Activated CD4-positive, alpha-beta T cell treated with anti-CD3 and anti-CD28 coated beads for 36 hours (primary cell): ENCODE measurements around the gene MYCN. TPM values are rescaled to one million over a fixed set of nuclear protein-coding genes. Genes with fewer than 3 reads are reported as not detected.

Experiments used
- ATAC-seq: fragments of 200-7000 bp; cut with Tn5 transposase; one replicate; pipeline ENCODE4 v1.10.0; 2021; ENCODE audit warnings: mild to moderate bottlenecking, moderate library complexity
- CTCF ChIA-PET: fragments of 350-600 bp; sonication (Branson Sonifier 250); formaldehyde crosslinking; loops from one replicate; lab custom pipeline; 2021; ENCODE audit warnings: antibody characterized with exemption; lab: Charles Lee
- POLR2A ChIA-PET: fragments of 350-600 bp; sonication (Branson Sonifier 250); formaldehyde crosslinking; loops from one replicate; lab custom pipeline; 2021; ENCODE audit warnings: antibody characterized with exemption, inconsistent platforms; lab: Charles Lee
- DNase-seq: peaks from one replicate; pipeline ENCODE4 v3.0.0-alpha.2; 2020
- H3K27ac Mint-ChIP-seq: one replicate; pipeline ENCODE4 v1.8.0; 2021; ENCODE audit warnings: mixed read lengths
- H3K27me3 Mint-ChIP-seq: one replicate; pipeline ENCODE4 v1.8.0; 2021; ENCODE audit warnings: mixed read lengths
- H3K36me3 Mint-ChIP-seq: one replicate; pipeline ENCODE4 v1.8.0; 2021; ENCODE audit warnings: low read depth, mixed read lengths
- H3K4me1 Mint-ChIP-seq: one replicate; pipeline ENCODE4 v1.8.0; 2021; ENCODE audit warnings: mixed read lengths
- H3K4me3 Mint-ChIP-seq: one replicate; pipeline ENCODE4 v1.8.0; 2021; ENCODE audit warnings: mild to moderate bottlenecking, moderate library complexity, mixed read lengths
- H3K9me3 Mint-ChIP-seq: one replicate; pipeline ENCODE4 v1.8.0; 2021; ENCODE audit warnings: low read depth, mixed read lengths
- intact Hi-C, 2 experiments: fragments of 100-400 bp; cut with DNase I in 1 of 2; cut with micrococcal nuclease in 1 of 2; formaldehyde crosslinking; loops; one replicate each; pipeline versions ENCODE4 v1.14.2 to v1.15.1; 2022 to 2024; cut with DNase I, micrococcal nuclease
- total RNA-seq, 2 experiments: library from RNA; stranded (reverse); gene quantifications; one replicate each; pipeline ENCODE4 v1.2.3, GENCODE V29; 2021

Gene MYCN
- total RNA-seq, 2 experiments from 2014 or later = 0.18 to 0.28 TPM

- no peaks in the 10 kb centered on the region for H3K27me3 Mint-ChIP-seq
- H3K4me1 Mint-ChIP-seq = peaks cover 6% of the 10 kb centered on the region
- no peaks in the 10 kb centered on the region for H3K9me3 Mint-ChIP-seq
- no peak overlapping the region for H3K4me3 Mint-ChIP-seq
- ATAC-seq = no peak
- no peaks in the 10 kb centered on the region for H3K36me3 Mint-ChIP-seq
- ChIA-PET POLR2A (no interaction called here), CTCF (interaction anchor here (0.6 kb wide), 1 partner anchor 65 kb away, joined by 3 read pairs; no protein-coding TSS in a partner anchor)
- no peak overlapping the region for H3K27ac Mint-ChIP-seq
- intact Hi-C loops = no loop called here
- DNase-seq = no peak
Observed at GRCh38 chr2:15986644-15987043, 46.3 kb downstream of the MYCN start.

DNA sequence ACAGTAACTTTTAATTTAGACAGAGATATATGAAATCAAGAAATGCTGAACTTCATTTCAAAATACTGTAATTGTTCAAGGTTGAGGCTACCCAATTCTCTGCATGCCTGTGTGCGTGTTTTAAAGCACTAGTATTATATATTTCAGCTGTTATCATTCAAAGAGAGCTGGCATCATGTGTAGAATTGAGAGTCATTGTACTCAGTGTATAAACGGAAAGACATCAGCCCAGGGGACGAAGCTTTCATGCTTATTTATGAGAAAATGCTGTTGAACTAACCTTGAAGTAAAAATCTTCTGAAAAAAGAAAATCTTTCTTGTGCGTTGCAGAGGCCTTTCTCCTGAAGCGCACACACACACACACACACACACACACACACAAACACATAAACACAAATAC, 48.4 kb downstream of the MYCN start:
- no peaks in the 10 kb centered on the region for H3K4me1 Mint-ChIP-seq
- H3K27me3 Mint-ChIP-seq = no peaks in the 10 kb centered on the region
- POLR2A ChIA-PET = no interaction called here

DNA sequence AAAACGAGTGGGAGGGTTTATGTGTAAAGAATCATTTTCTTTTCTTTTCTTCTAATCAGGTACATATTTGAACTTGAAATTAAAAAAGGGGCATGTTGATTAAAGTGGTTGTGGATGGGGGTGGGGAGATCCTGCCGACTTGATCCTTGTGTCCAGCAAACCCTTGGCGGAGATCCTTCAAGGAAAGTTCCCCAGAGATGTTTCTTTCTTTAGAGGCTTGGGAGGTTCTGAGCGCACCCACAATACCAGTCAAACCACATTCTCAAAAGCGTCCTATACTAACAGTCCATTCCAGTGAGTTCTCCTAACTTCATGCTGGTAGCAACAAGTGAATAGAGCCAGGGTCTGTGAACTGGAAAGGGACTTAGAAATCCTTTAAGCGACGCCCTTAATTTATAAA, 49.2 kb downstream of the MYCN start:
- no peak for ATAC-seq
- ChIA-PET POLR2A (no interaction called here), CTCF (interaction anchor here (1.4 kb wide), 1 partner anchor 50 kb away, joined by 4 read pairs; no protein-coding TSS in a partner anchor)
- no peak for DNase-seq
- Mint-ChIP-seq H3K27ac (no peak overlapping the region), H3K4me3 (no peak overlapping the region), H3K4me1 (no peaks in the 10 kb centered on the region), H3K36me3 (no peaks in the 10 kb centered on the region), H3K27me3 (no peaks in the 10 kb centered on the region), H3K9me3 (no peaks in the 10 kb centered on the region)
- intact Hi-C loops = no loop called here

More for the DNA sequence above, 48.4 kb downstream of the MYCN start:
- intact Hi-C loops = no loop called here
- H3K27ac Mint-ChIP-seq = no peak overlapping the region
- H3K4me3 Mint-ChIP-seq = no peak overlapping the region
- CTCF ChIA-PET = interaction anchor here (1.4 kb wide), 1 partner anchor 49 kb away, joined by 4 read pairs; no protein-coding TSS in a partner anchor
- ATAC-seq (no peak), DNase-seq (no peak)
- no peaks in the 10 kb centered on the region for H3K36me3 Mint-ChIP-seq
- no peaks in the 10 kb centered on the region for H3K9me3 Mint-ChIP-seq

DNA sequence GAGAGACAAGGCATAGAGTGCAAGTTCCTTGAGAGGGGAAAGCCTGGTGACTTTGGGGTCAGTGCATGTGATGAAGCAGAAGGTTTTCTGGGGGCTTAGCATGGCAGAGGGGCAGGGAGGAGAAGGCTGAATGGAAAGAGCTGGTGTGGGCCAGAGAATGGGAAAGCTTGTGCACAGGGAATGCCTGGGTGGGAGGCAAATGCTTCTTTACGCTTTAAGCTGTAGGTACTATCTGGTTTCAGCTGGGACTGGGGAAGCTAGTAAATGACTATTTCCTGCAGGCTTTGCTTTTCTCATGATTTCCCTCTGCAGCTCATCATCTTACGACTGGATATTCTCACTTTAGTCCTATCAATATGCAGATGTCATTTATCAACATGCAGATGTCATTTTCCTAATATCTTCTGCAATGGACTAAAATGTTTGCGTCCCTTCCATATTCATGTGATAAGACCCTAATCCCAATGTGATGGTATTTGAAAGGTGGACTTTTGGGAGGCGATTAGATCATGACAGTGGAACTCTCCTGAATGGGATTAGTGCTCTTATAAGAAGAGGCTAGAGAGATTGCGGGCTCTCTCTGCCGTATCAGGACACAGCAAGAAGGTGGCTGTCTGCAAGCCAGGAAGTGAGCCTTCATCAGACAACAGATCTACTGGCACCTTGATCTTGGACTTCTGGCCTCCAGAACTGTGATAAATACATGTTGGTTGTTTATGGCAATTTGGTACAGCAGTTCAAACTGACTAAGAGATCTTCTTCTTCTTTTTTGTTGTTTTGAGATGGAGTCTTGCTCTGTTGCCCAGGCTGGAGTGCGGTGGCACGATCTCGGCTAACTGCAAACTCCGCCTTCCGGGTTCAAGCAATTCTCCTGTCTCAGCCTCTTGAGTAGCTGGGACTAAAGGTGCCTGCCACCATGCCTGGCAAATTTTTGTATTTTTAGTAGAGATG, 50.1 kb downstream of the MYCN start:
- H3K4me3 Mint-ChIP-seq = no peak overlapping the region
- CTCF ChIA-PET = interaction anchor here (1.4 kb wide), 1 partner anchor 51 kb away, joined by 4 read pairs; no protein-coding TSS in a partner anchor

GRCh38 chr2:15991231-15991630, 50.9 kb downstream of the MYCN start:
- no peaks in the 10 kb centered on the region for H3K9me3 Mint-ChIP-seq
- intact Hi-C loops = no loop called here
- no peak for ATAC-seq
- H3K27me3 Mint-ChIP-seq = no peaks in the 10 kb centered on the region
- DNase-seq = no peak
- H3K36me3 Mint-ChIP-seq = no peaks in the 10 kb centered on the region
- no peak overlapping the region for H3K4me3 Mint-ChIP-seq
- H3K27ac Mint-ChIP-seq = no peak overlapping the region
- ChIA-PET POLR2A (no interaction called here), CTCF (no interaction called here)
- no peaks in the 10 kb centered on the region for H3K4me1 Mint-ChIP-seq

More for the DNA sequence above, 50.1 kb downstream of the MYCN start:
- no peak for DNase-seq
- Mint-ChIP-seq H3K36me3 (no peaks in the 10 kb centered on the region), H3K27me3 (no peaks in the 10 kb centered on the region), H3K27ac (no peak overlapping the region), H3K4me1 (no peaks in the 10 kb centered on the region), H3K9me3 (no peaks in the 10 kb centered on the region)
- ATAC-seq = no peak
- intact Hi-C loops = no loop called here
- POLR2A ChIA-PET = no interaction called here

- Mint-ChIP-seq H3K27ac (no peak overlapping the region), H3K27me3 (no peaks in the 10 kb centered on the region), H3K9me3 (no peaks in the 10 kb centered on the region), H3K36me3 (no peaks in the 10 kb centered on the region), H3K4me3 (no peak overlapping the region), H3K4me1 (no peaks in the 10 kb centered on the region)
- intact Hi-C loops = no loop called here
- POLR2A ChIA-PET = no interaction called here
- ATAC-seq = no peak
- DNase-seq = no peak
- CTCF ChIA-PET = no interaction called here
Observed at GRCh38 chr2:15992457-15993231, 52.3 kb downstream of the MYCN start.

DNA sequence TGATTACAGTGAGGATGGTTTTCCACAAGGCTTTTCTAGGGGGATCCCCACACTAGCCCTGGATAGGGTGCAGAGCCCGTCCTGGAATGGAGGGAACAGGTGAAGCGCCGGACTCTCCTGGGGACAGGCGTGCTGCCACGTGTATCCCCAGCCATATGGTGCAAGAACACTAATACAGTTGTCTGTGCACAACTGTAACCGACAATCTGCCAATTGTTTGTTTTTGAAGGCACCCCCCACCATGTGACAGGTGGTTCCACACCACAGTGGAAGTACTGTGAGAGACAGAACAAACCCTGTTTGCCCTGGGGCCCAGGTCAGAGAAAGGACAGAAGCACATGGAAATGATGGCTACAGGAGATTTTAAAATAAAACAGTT, 52.9 kb downstream of the MYCN start:
- ATAC-seq = no peak
- Mint-ChIP-seq H3K27ac (no peak overlapping the region), H3K4me1 (no peaks in the 10 kb centered on the region), H3K27me3 (no peaks in the 10 kb centered on the region), H3K9me3 (no peaks in the 10 kb centered on the region), H3K36me3 (no peaks in the 10 kb centered on the region), H3K4me3 (no peak overlapping the region)
- POLR2A ChIA-PET = no interaction called here
- CTCF ChIA-PET = interaction anchor here (0.8 kb wide), 1 partner anchor 12 kb away, joined by 4 read pairs; no protein-coding TSS in a partner anchor
- DNase-seq = no peak
- intact Hi-C loops = no loop called here

GRCh38 chr2:15993666-15994065, 53.3 kb downstream of the MYCN start:
- no peaks in the 10 kb centered on the region for H3K9me3 Mint-ChIP-seq
- no peak for ATAC-seq
- ChIA-PET POLR2A (no interaction called here), CTCF (interaction anchor here (0.8 kb wide), 1 partner anchor 12 kb away, joined by 4 read pairs; no protein-coding TSS in a partner anchor)
- intact Hi-C loops = no loop called here
- DNase-seq = no peak
- H3K4me3 Mint-ChIP-seq = no peak overlapping the region
- H3K27ac Mint-ChIP-seq = no peak overlapping the region
- H3K4me1 Mint-ChIP-seq = no peaks in the 10 kb centered on the region
- no peaks in the 10 kb centered on the region for H3K36me3 Mint-ChIP-seq
- no peaks in the 10 kb centered on the region for H3K27me3 Mint-ChIP-seq

- intact Hi-C loops = no loop called here
- H3K36me3 Mint-ChIP-seq = no peaks in the 10 kb centered on the region
- no peaks in the 10 kb centered on the region for H3K9me3 Mint-ChIP-seq
- POLR2A ChIA-PET = no interaction called here
- H3K27ac Mint-ChIP-seq = no peak overlapping the region
- CTCF ChIA-PET = interaction anchor here (0.9 kb wide), 1 partner anchor 56 kb away, joined by 4 read pairs; no protein-coding TSS in a partner anchor
- DNase-seq (no peak), ATAC-seq (no peak)
- H3K4me1 Mint-ChIP-seq = no peaks in the 10 kb centered on the region
- no peak overlapping the region for H3K4me3 Mint-ChIP-seq
- peaks cover 1% of the 10 kb centered on the region for H3K27me3 Mint-ChIP-seq
Observed at GRCh38 chr2:15995603-15996002, 55.3 kb downstream of the MYCN start.
